ENCODE data around the gene HCN2. TPM values are rescaled to one million over a fixed set of nuclear protein-coding genes. Genes with fewer than 3 reads are reported as not detected.

Gene HCN2
- total and polyA plus RNA-seq, 2 of the 8 experiments (the other 6 are each of a cell fraction or from before 2014, with no cell fraction given): 1.0 to 4.0 TPM

- H2BK5ac ChIP-seq (ENCODE audit: low read depth, low read length): no peak overlapping the region
- H2BK12ac ChIP-seq (ENCODE audit: low read depth, low read length): no peak overlapping the region
- POLR2A ChIA-PET (ENCODE audit: partially characterized antibody): interaction anchor here (0.7 to 1.4 kb wide), 3 partner anchors 9 to 67 kb away, joined by 3 to 4 read pairs (median 3); no protein-coding TSS in a partner anchor
- DNase-seq (ENCODE audit: low read depth in 1 of 2, low spot score in 2 of 2) (no peak), FAIRE-seq (no peak)
- no peak overlapping the region for H3K56ac ChIP-seq (replicated peaks; ENCODE audit: insufficient read length, low read depth, low read length)
- H3K4ac ChIP-seq (replicated peaks; ENCODE audit: insufficient read length, low read depth, low read length): no peak overlapping the region
- H3K36me3 ChIP-seq (ENCODE audit: control insufficient read depth in 2 of 4, insufficient read depth in 4 of 4, low read length in 3 of 4): peaks cover 0 to 16% (median 1%) of the 10 kb centered on the region in 4 experiments; a peak in 1 of 8 replicates
- H2BK15ac ChIP-seq (ENCODE audit: low read length): no peak overlapping the region
- H3K23ac ChIP-seq (ENCODE audit: insufficient read length): no peak overlapping the region
- no peak overlapping the region for H4K91ac ChIP-seq (replicated peaks; ENCODE audit: insufficient read length, low read length)
- H3K27ac ChIP-seq (ENCODE audit: low read depth, low read length): no peak overlapping the region
- no peaks in the 10 kb centered on the region for H3K9me3 ChIP-seq (ENCODE audit: insufficient read depth in 2 of 2, low read depth in 1 of 2, low read length in 1 of 2)
- CTCF ChIA-PET (ENCODE audit: partially characterized antibody): interaction anchor here (0.6 to 1.5 kb wide), 4 partner anchors 13 to 146 kb away, joined by 3 to 6 read pairs (median 4); no protein-coding TSS in a partner anchor
- H3K4me2 ChIP-seq (ENCODE audit: insufficient read depth in 1 of 2, low read depth in 2 of 2, low read length in 2 of 2): no peak overlapping the region
- H3K4me3 ChIP-seq (ENCODE audit: extremely low read depth in 1 of 4, insufficient read depth in 2 of 4, low read depth in 3 of 4, low read length in 4 of 4): no peak overlapping the region
- no peak overlapping the region for H2AFZ ChIP-seq (ENCODE audit: low read length)
- no peaks in the 10 kb centered on the region for H3K79me2 ChIP-seq (ENCODE audit: control insufficient read depth in 1 of 2, insufficient read depth in 2 of 2, low read length in 2 of 2)
- 98% methylated on average over 12 of the region's 17 CpGs; no CpG with 5 or more reads in 1 of the 2 experiments for WGBS, 2 experiments (ENCODE audit: extremely low coverage in 1 of 2, insufficient coverage in 1 of 2, insufficient read length in 1 of 2, insufficient replicate concordance in 2 of 2, low coverage in 1 of 2, low lambda C conversion rate in 2 of 2, missing lambda C conversion rate in 1 of 2)
- H4K5ac ChIP-seq (ENCODE audit: insufficient read length, low read depth, low read length): no peak overlapping the region
- H3K18ac ChIP-seq (ENCODE audit: extremely low read depth, low read length): no peak overlapping the region
- peaks cover 5% of the 10 kb centered on the region; the same call in 1 of the 2 replicates for H3K23me2 ChIP-seq (ENCODE audit: low read depth, low read length)
- H3K79me1 ChIP-seq (ENCODE audit: low read depth, low read length): no peaks in the 10 kb centered on the region; the same call in 1 of the 2 replicates
- no peak overlapping the region for H3K14ac ChIP-seq (ENCODE audit: insufficient read length)
- peaks cover 4 to 5% of the 10 kb centered on the region in 2 experiments for H4K20me1 ChIP-seq (replicated peaks in 1 of 2; ENCODE audit: control insufficient read depth in 1 of 2, insufficient read depth in 2 of 2, low read length in 2 of 2)
- no peak overlapping the region for H2BK20ac ChIP-seq (ENCODE audit: low read length)
- no peak overlapping the region for H4K8ac ChIP-seq (ENCODE audit: extremely low read depth, insufficient read depth, low read length)
- peaks cover 0 to 4% (median under 1%) of the 10 kb centered on the region in 4 experiments; a peak in 2 of 7 replicates for H3K4me1 ChIP-seq (replicated peaks in 1 of 4; ENCODE audit: control insufficient read depth in 3 of 4, insufficient read depth in 4 of 4, low read length in 3 of 4)
- H3K9ac ChIP-seq (replicated peaks in 1 of 4; ENCODE audit: extremely low read depth in 1 of 4, low read depth in 3 of 4, low read length in 3 of 4): no peak overlapping the region
- H2AK5ac ChIP-seq (ENCODE audit: low read depth, low read length): no peak overlapping the region
- no peak overlapping the region for H2BK120ac ChIP-seq (replicated peaks; ENCODE audit: low read depth, low read length)
- H3K27me3 ChIP-seq (replicated peaks in 1 of 4; ENCODE audit: control insufficient read depth in 3 of 4, extremely low read depth in 1 of 4, insufficient read depth in 3 of 4, low read length in 3 of 4): peaks cover 0 to 23% (median 11%) of the 10 kb centered on the region in 4 experiments; a peak in 5 of 7 replicates
- TF ChIP-seq BCL11A (IDR thresholded peaks at IDR 0.05; ENCODE audit: low read depth in 2 of 2, low read length in 2 of 2): no peak
- no peak for TF ChIP-seq E2F6 (IDR thresholded peaks at IDR 0.05)
- TF ChIP-seq ZNF274 (IDR thresholded peaks at IDR 0.05; ENCODE audit: borderline replicate concordance, extremely low read depth, low read length): no peak
- TF ChIP-seq MAX (IDR thresholded peaks at IDR 0.05): no peak
- TF ChIP-seq TEAD4 (IDR thresholded peaks at IDR 0.05; ENCODE audit: low read depth, low read length): no peak
- no peak for TF ChIP-seq GTF2F1 (IDR thresholded peaks at IDR 0.05; ENCODE audit: borderline replicate concordance, low read depth, low read length)
Observed at GRCh38 chr19:641702-642101, 52.0 kb downstream of the HCN2 start.
